Measurements from ENCODE around the gene NUDC. TPM values are rescaled to one million over a fixed set of nuclear protein-coding genes. Genes with fewer than 3 reads are reported as not detected.

The NUDC gene
- total and polyA plus RNA-seq, 9 of the 15 experiments (the other 6 are each of a cell fraction or from before 2014, with no cell fraction given): 9.8 to 234 (median 149) TPM

DNA sequence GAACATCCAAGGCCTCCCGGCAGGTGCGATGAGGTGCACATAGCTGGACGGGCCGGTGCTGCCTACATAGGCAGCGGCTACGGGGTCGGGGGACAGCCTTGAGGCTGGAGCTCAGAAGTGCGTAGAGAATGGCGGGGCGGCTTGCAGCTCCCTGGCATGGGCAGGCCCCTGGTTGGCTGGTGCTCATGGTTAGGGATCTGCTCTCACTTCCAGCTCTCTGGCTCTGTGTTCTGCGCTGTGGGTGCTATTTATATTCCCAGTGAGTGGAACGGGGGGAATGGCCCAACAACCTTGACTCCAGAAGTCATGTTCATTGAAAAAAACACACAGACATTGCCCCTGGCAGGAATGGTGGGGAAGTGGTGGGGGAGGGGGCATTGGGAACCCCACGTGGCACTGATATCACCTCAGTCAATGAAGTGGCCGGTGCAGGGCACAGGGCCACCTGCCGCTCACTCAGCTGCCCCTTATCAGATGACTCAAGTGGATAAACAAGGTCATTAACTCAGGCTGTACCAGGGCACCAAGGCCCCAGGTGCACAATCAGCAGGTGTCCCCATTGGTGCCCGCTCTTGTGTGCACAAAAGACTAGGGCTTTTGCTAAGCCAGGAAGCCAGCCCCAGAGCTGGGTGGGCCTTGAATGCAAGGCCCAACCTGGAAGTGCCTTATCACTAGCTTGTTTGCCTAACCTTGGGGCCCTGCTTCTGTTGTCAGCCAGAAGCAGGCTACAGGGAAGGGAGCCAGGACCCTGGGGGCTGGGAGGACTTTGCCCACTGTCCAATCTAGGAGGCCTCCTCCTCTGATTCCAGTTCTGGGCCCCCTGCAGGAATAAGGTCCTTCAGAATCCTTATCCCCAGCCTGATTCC is 7.6 kb upstream of the NUDC start, which contains the start of gene NR0B2 (continued):
- no peak for TF ChIP-seq ZNF274 (IDR thresholded peaks at IDR 0.05; ENCODE audit: borderline replicate concordance, low read depth, low read length)
- no peak for TF ChIP-seq SRSF1 (IDR thresholded peaks at IDR 0.05; ENCODE audit: low read depth, low read length)
- TF ChIP-seq NR4A1 (CRISPR knock-in tag; IDR thresholded peaks at IDR 0.05): no peak
- TF ChIP-seq NR4A1 (tag; IDR thresholded peaks at IDR 0.05): peak; percentile 78
- no peak for TF ChIP-seq ZNF134 (CRISPR knock-in tag; conservative IDR thresholded peaks at IDR 0.05)
- TF ChIP-seq, protein P1, sequence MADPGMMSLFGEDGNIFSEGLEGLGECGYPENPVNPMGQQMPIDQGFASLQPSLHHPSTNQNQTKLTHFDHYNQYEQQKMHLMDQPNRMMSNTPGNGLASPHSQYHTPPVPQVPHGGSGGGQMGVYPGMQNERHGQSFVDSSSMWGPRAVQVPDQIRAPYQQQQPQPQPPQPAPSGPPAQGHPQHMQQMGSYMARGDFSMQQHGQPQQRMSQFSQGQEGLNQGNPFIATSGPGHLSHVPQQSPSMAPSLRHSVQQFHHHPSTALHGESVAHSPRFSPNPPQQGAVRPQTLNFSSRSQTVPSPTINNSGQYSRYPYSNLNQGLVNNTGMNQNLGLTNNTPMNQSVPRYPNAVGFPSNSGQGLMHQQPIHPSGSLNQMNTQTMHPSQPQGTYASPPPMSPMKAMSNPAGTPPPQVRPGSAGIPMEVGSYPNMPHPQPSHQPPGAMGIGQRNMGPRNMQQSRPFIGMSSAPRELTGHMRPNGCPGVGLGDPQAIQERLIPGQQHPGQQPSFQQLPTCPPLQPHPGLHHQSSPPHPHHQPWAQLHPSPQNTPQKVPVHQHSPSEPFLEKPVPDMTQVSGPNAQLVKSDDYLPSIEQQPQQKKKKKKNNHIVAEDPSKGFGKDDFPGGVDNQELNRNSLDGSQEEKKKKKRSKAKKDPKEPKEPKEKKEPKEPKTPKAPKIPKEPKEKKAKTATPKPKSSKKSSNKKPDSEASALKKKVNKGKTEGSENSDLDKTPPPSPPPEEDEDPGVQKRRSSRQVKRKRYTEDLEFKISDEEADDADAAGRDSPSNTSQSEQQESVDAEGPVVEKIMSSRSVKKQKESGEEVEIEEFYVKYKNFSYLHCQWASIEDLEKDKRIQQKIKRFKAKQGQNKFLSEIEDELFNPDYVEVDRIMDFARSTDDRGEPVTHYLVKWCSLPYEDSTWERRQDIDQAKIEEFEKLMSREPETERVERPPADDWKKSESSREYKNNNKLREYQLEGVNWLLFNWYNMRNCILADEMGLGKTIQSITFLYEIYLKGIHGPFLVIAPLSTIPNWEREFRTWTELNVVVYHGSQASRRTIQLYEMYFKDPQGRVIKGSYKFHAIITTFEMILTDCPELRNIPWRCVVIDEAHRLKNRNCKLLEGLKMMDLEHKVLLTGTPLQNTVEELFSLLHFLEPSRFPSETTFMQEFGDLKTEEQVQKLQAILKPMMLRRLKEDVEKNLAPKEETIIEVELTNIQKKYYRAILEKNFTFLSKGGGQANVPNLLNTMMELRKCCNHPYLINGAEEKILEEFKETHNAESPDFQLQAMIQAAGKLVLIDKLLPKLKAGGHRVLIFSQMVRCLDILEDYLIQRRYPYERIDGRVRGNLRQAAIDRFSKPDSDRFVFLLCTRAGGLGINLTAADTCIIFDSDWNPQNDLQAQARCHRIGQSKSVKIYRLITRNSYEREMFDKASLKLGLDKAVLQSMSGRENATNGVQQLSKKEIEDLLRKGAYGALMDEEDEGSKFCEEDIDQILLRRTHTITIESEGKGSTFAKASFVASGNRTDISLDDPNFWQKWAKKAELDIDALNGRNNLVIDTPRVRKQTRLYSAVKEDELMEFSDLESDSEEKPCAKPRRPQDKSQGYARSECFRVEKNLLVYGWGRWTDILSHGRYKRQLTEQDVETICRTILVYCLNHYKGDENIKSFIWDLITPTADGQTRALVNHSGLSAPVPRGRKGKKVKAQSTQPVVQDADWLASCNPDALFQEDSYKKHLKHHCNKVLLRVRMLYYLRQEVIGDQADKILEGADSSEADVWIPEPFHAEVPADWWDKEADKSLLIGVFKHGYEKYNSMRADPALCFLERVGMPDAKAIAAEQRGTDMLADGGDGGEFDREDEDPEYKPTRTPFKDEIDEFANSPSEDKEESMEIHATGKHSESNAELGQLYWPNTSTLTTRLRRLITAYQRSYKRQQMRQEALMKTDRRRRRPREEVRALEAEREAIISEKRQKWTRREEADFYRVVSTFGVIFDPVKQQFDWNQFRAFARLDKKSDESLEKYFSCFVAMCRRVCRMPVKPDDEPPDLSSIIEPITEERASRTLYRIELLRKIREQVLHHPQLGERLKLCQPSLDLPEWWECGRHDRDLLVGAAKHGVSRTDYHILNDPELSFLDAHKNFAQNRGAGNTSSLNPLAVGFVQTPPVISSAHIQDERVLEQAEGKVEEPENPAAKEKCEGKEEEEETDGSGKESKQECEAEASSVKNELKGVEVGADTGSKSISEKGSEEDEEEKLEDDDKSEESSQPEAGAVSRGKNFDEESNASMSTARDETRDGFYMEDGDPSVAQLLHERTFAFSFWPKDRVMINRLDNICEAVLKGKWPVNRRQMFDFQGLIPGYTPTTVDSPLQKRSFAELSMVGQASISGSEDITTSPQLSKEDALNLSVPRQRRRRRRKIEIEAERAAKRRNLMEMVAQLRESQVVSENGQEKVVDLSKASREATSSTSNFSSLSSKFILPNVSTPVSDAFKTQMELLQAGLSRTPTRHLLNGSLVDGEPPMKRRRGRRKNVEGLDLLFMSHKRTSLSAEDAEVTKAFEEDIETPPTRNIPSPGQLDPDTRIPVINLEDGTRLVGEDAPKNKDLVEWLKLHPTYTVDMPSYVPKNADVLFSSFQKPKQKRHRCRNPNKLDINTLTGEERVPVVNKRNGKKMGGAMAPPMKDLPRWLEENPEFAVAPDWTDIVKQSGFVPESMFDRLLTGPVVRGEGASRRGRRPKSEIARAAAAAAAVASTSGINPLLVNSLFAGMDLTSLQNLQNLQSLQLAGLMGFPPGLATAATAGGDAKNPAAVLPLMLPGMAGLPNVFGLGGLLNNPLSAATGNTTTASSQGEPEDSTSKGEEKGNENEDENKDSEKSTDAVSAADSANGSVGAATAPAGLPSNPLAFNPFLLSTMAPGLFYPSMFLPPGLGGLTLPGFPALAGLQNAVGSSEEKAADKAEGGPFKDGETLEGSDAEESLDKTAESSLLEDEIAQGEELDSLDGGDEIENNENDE (IDR thresholded peaks at IDR 0.05; ENCODE audit: low read depth, low read length): no peak
- TF ChIP-seq ELF4 (CRISPR knock-in tag; IDR thresholded peaks at IDR 0.05): no peak
- TF ChIP-seq CBFB (CRISPR knock-in tag; IDR thresholded peaks at IDR 0.05): no peak; the same call in 1 of the 2 replicates
- no peak for TF ChIP-seq PHB2 (IDR thresholded peaks at IDR 0.05; ENCODE audit: low read depth)
- TF ChIP-seq PURB (CRISPR knock-in tag; IDR thresholded peaks at IDR 0.05; ENCODE audit: low read depth): no peak
- peak; percentile 36; the same call in 1 of the 2 replicates for TF ChIP-seq GABPB1 (CRISPR knock-in tag; IDR thresholded peaks at IDR 0.05)
- TF ChIP-seq ADNP (tag; IDR thresholded peaks at IDR 0.05): no peak
- TF ChIP-seq E2F3 (CRISPR knock-in tag; IDR thresholded peaks at IDR 0.05): peak; percentile 42; the same call in 1 of the 2 replicates
- no peak for TF ChIP-seq ZNF77 (CRISPR knock-in tag; IDR thresholded peaks at IDR 0.05)
- no peak for TF ChIP-seq RAD51 (IDR thresholded peaks at IDR 0.05; ENCODE audit: borderline replicate concordance, low read depth)
- no peak for TF ChIP-seq ZNF282 (CRISPR knock-in tag; IDR thresholded peaks at IDR 0.05)
- no peak for TF ChIP-seq ZNF445 (CRISPR knock-in tag; IDR thresholded peaks at IDR 0.05; ENCODE audit: low read depth)
- no peak for TF ChIP-seq ILF3 (IDR thresholded peaks at IDR 0.05; ENCODE audit: borderline replicate concordance)
- no peak for TF ChIP-seq NONO (IDR thresholded peaks at IDR 0.05; ENCODE audit: low read depth in 2 of 2, low read length in 1 of 2)
